ENCODE measurements around the gene RNF215.

Gene RNF215

DNA sequence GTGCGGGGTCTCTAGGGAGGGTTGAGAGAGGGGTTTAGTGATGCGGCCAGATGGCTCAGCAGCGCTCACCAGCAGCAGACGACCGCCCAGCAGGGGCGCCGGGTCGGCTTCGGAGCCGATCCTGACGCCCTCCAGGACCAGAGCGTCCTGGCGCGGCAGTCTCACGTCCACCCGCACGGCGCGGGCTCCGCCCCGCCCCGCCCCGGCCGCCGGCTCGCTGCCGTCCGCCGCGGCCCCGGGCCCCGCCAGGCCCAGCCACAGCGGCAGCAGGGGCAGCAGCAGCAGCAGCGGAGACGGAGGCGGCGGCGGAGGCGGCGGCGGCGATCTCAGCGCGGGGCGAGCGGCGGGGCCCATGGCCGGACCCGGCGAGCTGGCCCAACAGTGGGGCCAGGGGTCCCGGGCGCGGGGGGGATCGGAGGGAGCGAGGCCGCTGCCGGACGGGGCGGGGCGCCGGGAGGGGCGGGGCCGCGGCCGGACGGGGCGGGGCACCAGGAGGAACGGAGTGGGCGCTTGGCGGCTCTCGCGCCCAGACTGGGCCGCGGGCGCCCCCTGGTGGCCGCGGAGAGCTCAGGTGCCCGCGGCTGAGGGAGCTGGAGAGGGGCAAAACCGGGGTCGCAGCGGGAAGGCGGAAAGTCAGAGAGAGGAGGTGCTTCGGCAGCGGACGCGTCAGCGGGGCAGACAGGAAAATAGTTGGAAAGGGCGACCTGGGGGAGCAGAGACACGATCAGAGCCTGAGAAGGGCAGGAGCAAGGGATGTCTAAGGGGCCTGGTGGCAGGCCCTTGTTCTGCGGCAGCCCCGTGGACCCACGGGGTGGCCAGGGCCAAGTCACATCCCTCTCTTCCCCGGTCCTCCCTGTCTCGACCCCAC is at the start of gene RNF215:
Gene RNF215, minus strand, starts transcription at position 452 of the 868 bp plus-strand sequence. Its CDS starts 98 bp downstream, at position 354.
- peak; percentile 80 for DNase-seq (ENCODE audit: low spot score)

- no peak for DNase-seq (ENCODE audit: low spot score)
These were observed 49.0 kb upstream of the RNF215 start for GRCh38 chr22:30436196-30436595.

DNA sequence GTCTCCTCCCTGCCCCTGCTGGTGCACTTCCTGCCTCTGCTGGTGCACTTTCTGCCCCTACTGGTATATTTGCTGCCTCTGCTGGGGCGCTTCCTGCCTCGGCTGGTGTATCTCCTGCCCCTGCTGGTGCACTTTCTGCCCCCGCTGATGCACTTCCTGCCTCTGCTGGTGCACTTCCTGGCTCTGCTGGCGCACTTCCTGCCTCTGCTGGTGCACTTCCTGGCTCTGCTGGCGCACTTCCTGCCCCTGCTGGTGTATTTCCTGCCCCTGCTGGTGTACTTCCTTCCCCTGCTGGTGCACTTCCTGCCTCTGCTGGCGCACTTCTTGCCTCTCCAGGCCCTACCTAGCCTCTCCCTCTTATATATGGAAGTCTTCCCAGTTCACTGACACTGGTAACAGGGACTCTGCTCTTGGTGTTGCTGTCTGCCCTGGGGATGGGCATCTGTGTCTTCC is 48.5 kb upstream of the RNF215 start:
- no peak for DNase-seq (ENCODE audit: low spot score)

DNA sequence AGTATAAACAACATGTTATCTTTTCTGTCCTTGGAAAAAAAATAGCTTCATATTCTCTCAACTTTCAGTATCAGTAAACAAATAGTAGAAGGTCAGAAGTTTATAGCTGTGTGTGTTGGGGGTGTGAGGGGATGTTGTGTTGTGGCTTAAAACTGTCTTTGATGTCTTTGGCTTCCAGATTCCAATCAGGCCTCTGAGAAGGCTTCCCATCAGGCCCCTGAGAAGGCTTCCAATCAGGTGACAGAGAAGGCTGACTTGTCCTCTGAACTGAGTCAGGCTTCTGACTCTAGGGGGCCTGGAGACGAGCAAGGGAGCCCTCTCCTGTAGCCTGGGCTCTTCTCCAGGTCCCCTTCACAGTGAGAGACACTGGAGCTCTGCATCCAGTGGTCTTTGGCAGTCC is 47.6 kb upstream of the RNF215 start:
- DNase-seq (ENCODE audit: low spot score) = no peak

- no peak for DNase-seq (ENCODE audit: low spot score)
These were observed 46.6 kb upstream of the RNF215 start for GRCh38 chr22:30433773-30434172.

DNA sequence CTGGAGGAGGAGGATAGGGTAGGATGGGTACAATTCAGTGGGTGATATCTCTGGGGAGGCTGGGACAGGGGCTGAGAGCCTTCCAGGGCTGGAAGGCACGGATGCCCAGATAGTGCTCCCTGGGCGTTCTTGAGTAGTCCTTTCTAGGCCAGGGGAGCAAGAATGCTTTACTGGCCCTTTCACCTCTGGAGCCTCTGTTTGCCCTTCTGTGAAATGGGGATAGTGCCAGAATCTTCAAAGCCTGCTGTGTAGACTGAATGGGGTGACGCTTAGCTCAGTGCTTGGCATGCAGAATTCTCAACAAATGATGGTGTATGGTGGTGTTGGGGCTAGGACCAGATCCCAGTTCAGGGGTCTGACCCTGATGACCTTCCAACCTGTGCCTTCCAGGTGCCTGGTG is 46.0 kb upstream of the RNF215 start:
- DNase-seq (ENCODE audit: low spot score) = no peak

DNA sequence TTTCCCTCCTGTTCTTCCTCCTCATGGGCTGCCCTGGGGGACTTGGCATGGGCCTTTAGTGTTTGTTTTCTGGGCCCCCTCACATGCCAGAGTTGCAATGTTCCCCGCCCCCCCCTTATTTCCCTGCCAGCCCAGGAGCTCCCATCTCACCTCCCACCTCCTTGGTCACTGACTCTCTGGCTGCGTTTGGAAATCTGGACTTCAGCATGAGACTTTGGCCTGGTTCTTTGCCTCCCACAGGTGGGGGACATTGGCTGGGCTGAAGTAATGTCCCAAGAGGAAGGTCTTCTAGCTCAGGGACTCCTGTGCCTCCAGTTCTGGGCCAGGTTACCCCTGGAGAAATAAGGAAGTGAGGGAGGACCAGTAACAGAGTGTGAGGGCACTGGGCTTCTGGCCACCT is 45.3 kb upstream of the RNF215 start:
- no peak for DNase-seq (ENCODE audit: low spot score)

DNA sequence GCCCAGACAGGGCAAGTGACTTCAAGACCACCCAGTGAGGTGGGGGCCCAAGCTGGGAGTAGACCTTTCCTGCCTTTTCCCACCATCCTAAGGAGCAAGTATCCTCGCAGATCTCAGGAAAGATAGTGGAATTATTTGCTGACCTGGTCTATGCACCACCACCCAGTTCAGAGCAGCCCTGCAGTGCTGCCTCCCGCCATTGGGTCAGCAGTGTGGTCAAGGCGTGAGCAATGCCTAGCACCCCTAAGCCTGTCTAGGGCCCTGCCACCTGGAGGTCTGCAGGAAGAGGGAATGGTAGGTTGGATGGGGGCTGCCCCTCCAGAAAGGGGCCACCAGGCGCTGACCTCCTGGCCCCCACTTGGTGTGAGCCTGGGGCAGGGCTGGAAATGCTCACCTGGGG is 44.9 kb upstream of the RNF215 start:
- no peak for DNase-seq (ENCODE audit: low spot score)

DNA sequence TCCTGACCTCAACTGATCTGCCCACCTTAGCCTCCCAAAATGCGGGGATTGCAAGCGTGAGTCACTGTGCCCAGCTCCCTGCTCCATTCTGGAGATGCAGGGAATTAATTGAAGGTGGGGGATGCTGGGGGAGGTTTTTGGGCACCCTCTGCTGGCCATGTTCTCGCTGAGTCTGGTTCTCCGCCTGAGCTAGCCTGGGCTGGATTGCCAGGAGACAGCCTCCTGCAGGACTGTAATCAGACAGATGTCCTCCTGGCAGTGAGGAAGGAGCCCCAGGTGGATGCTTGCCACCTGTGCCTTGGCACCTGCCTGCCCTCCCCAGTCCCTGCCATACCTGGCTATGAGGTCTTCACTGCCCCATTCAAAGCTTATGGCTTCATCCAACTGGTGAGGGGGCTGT is 43.7 kb upstream of the RNF215 start:
- peak; percentile 34 for DNase-seq (ENCODE audit: low spot score)

- no peak for DNase-seq (ENCODE audit: low spot score)
These were observed 42.7 kb upstream of the RNF215 start for GRCh38 chr22:30429887-30430286.

GRCh38 chr22:30427871-30428270 is 40.7 kb upstream of the RNF215 start:
- no peak for DNase-seq (ENCODE audit: low spot score)

DNA sequence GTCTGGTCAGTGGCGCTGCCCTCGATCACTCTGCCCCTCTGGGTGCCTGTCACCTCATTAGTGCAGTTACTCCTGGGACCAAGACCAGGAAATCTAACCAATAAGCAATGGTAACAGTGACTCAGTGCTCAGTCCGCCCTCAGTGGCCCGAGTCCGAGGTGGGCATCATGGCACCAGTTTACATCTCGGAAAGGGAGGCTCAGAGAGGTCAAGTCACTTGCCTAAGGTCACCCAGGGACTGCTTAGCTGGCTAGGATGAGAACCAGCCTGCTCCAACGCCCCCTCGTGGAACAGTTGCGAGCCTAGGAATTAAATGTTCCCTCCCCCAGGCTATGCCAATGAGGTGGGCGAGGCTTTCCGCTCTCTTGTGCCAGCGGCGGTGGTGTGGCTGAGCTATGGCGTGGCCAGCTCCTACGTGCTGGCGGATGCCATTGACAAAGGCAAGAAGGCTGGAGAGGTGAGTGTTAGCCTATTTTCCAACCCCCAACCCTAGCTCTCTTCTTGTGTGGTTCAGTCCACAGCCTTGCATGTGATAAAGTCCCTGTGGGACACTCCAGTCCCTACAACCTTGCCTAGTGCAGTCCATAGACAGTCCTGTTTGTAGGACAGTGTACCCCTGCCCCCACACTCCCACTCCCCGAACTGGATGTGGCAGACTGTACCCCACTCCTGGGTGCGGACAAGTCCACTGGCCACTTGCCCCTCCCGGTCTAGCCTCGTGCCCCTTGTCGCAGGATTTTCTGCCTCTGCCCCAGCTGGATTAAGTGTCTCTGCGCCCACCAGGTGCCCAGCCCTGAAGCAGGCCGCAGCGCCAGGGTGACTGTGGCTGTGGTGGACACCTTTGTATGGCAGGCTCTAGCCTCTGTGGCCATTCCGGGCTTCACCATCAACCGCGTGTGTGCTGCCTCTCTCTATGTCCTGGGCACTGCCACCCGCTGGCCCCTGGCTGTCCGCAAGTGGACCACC is 39.5 kb upstream of the RNF215 start:
- DNase-seq (ENCODE audit: low spot score) = peak; percentile 76

DNA sequence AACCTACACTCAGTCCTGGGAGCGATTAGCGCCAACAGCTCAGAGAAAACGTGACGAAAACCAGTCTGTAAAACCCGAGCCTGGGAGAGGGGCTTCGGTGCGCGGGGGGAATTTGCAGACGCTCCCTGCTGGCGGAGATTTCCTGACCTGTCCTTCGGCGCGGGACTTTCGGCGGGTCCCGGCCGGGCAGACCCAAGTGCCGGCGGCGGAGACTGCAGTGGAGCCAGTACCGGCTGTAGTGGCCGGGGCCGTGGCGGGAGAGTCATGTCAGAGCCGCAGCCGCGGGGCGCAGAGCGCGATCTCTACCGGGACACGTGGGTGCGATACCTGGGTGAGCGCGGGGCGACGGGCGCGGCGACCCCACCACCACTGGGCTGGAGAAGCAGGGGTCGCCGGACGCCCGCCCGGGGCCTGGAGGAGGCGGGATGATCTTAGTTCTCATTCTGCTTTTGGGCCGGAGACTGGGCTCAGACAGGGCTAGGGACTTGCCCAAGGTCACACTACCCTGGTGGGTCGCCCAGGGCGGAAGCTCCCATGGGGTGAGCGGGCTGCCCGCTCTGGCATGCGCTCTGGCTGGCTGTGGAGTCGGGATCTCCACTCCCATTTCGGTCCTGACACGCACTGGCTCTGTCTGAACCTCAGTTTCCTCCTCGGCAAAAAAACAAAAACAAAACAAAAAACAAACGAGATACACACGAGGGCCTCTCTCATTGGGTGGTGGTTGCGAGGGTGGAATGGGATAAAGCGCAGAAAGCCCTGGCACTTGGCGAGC is 38.6 kb upstream of the RNF215 start, which contains the start of gene MTFP1:
Gene MTFP1, plus strand, starts transcription at position 153 of the 772 bp plus-strand sequence. Its CDS starts 112 bp downstream, at position 265.
- peak; percentile 72 for DNase-seq (ENCODE audit: low spot score)

- DNase-seq (ENCODE audit: low spot score) = no peak
These were observed 38.1 kb upstream of the RNF215 start for GRCh38 chr22:30425327-30425615.

DNA sequence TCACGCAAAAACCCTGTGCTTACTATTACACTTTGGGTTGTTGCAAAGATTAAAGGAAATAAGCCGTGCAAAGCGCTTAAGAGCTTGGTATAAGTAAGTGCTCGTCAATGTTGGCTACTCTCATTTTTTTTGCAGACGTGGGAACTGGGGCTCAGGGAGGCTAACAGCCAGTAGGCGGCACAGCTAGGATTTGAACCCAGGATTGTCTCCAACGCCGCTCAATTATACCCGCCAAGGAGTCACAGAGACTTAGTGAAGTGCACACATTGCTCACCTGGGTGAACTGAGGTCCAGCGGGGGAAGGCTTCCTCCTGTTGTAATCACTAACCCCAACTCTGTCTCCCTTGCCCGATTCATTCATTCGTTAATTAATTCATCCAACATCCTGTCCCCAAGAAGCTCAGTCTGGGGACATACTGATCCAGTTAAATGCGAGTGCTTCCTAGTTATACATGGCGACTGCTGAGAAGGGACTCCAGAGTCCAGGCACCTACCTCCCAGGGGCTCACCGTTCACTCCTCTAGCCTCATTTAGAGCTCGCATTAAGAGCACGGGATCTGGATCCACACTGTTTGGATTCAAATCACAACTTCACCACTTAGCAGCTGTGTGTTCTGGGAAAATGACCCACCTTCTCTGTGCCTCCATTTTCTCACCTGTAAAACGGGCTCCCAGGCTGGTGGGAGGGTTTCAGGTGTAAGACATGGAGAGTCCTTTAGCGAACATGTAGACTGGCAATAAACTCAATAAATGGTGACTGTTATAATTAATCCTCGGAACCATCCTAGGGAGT is 37.5 kb upstream of the RNF215 start:
- no peak for DNase-seq (ENCODE audit: low spot score)

- DNase-seq (ENCODE audit: low spot score) = peak; percentile 99
These were observed 36.8 kb upstream of the RNF215 start for GRCh38 chr22:30423959-30424533.

- no peak for DNase-seq (ENCODE audit: low spot score)
These were observed 36.2 kb upstream of the RNF215 start for GRCh38 chr22:30423301-30423958.

GRCh38 chr22:30422481-30423300 is 35.5 kb upstream of the RNF215 start:
- peak; percentile 43 for DNase-seq (ENCODE audit: low spot score)
